NT2/D1 (cell line): ENCODE data around the gene KIT.

Source experiments
- SUZ12 ChIP-seq: IDR thresholded peaks from 2 replicates; pipeline ENCODE4 v1.6.1; 2011; ENCODE audit not compliant: insufficient read length, insufficient read depth; ENCODE audit errors: extremely low read depth
- YY1 ChIP-seq: IDR thresholded peaks from 2 replicates; pipeline ENCODE4 v1.6.1; 2011; ENCODE audit not compliant: insufficient read length, insufficient read depth
- ZNF274 ChIP-seq: IDR thresholded peaks from 2 replicates; pipeline ENCODE4 v1.6.1; 2011; ENCODE audit warnings: mild to moderate bottlenecking, low read depth, low read length

- TF ChIP-seq ZNF274, result no peak
- TF ChIP-seq YY1, result no peak
- no peak for TF ChIP-seq SUZ12
Observed at GRCh38 chr4:54729256-54729655, 71.5 kb downstream of the KIT start.
